ENCODE measurements around the gene COL23A1.

COL23A1 gene

GRCh38 chr5:178204182-178204934, 385.8 kb downstream of the COL23A1 start, which contains the start of gene HNRNPAB:
Gene HNRNPAB, plus strand, starts transcription at chr5:178204533. Its CDS starts 305 bp downstream, at chr5:178204838.
- DNase-seq (ENCODE audit: low spot score), result peak; percentile 100
- in situ Hi-C loops (cut with MboI; ENCODE audit: low pct_unique_long_range_greater_than_20kb, low sequenced_read_pairs, unreplicated experiment), result no loop called here
- TF ChIP-seq CTCF (IDR thresholded peaks at IDR 0.05; ENCODE audit: extremely low read depth, insufficient read depth, missing control alignments), result no peak

GRCh38 chr5:178203670-178204181, 386.5 kb downstream of the COL23A1 start:
- peak; percentile 70 for DNase-seq (ENCODE audit: low spot score)
- TF ChIP-seq CTCF (IDR thresholded peaks at IDR 0.05; ENCODE audit: extremely low read depth, insufficient read depth, missing control alignments), result no peak
- in situ Hi-C loops (cut with MboI; ENCODE audit: low pct_unique_long_range_greater_than_20kb, low sequenced_read_pairs, unreplicated experiment), result no loop called here

- DNase-seq (ENCODE audit: low spot score), result no peak
- in situ Hi-C loops (cut with MboI; ENCODE audit: low pct_unique_long_range_greater_than_20kb, low sequenced_read_pairs, unreplicated experiment), result no loop called here
- TF ChIP-seq CTCF (IDR thresholded peaks at IDR 0.05; ENCODE audit: extremely low read depth, insufficient read depth, missing control alignments), result no peak
Measured at GRCh38 chr5:178202541-178202940, 387.7 kb downstream of the COL23A1 start.

- TF ChIP-seq CTCF (IDR thresholded peaks at IDR 0.05; ENCODE audit: extremely low read depth, insufficient read depth, missing control alignments), result no peak
- in situ Hi-C loops (cut with MboI; ENCODE audit: low pct_unique_long_range_greater_than_20kb, low sequenced_read_pairs, unreplicated experiment), result no loop called here
- no peak for DNase-seq (ENCODE audit: low spot score)
Measured at GRCh38 chr5:178201927-178202235, 388.3 kb downstream of the COL23A1 start.

- in situ Hi-C loops (cut with MboI; ENCODE audit: low pct_unique_long_range_greater_than_20kb, low sequenced_read_pairs, unreplicated experiment), result no loop called here
- DNase-seq (ENCODE audit: low spot score), result no peak
- TF ChIP-seq CTCF (IDR thresholded peaks at IDR 0.05; ENCODE audit: extremely low read depth, insufficient read depth, missing control alignments), result no peak
Measured at GRCh38 chr5:178201221-178201926, 388.8 kb downstream of the COL23A1 start.

- DNase-seq (ENCODE audit: low spot score), result no peak
- TF ChIP-seq CTCF (IDR thresholded peaks at IDR 0.05; ENCODE audit: extremely low read depth, insufficient read depth, missing control alignments), result no peak
- in situ Hi-C loops (cut with MboI; ENCODE audit: low pct_unique_long_range_greater_than_20kb, low sequenced_read_pairs, unreplicated experiment), result no loop called here
Measured at GRCh38 chr5:178199581-178200434, 390.4 kb downstream of the COL23A1 start.

Measured in GM13977 (cell line).